Endothelial cell of umbilical vein (primary cell): ENCODE measurements around the gene INCENP. TPM values are rescaled to one million over a fixed set of nuclear protein-coding genes. Genes with fewer than 3 reads are reported as not detected.

ENCODE experiments used
- BruUV-seq: library from RNA; stranded (reverse); fragments of 400-500 nt; replicated peaks from 2 replicates; lab custom pipeline; 2021; lab: Mats Ljungman, UMichigan
- CTCF ChIA-PET: fragments of 300-600, 350-600 bp; sonication (Branson Sonifier 250); formaldehyde crosslinking; loops from one replicate; lab custom pipeline; 2021; ENCODE audit warnings: antibody characterized with exemption, inconsistent platforms; lab: Charles Lee
- POLR2A ChIA-PET: fragments of 300-600, 350-600 bp; sonication (Branson Sonifier 250); formaldehyde crosslinking; loops from one replicate; lab custom pipeline; 2021; ENCODE audit warnings: antibody characterized with exemption, inconsistent platforms; lab: Charles Lee
- DNase-seq: peaks from one replicate; pipeline ENCODE4 v3.0.0-alpha.2; 2011; ENCODE audit warnings: low read depth, low spot score
- FAIRE-seq: peaks from 2 replicates; lab custom pipeline; 2011; peaks lifted over from hg19 to GRCh38; lab: Jason Lieb, UNC
- H2AFZ ChIP-seq: 2 replicates; pipeline ENCODE4 v1.6.0; 2012; ENCODE audit warnings: low read depth, low read length, control low read depth, inconsistent platforms
- H3K27ac ChIP-seq: 2 replicates; pipeline ENCODE4 v1.5.1; 2011; ENCODE audit warnings: low read depth, mild to moderate bottlenecking, control low read depth, low read length, moderate library complexity; ENCODE audit not compliant: insufficient read depth
- H3K27me3 ChIP-seq, 2 experiments: 2 replicates each; pipeline versions ENCODE4 v1.6.0 to v1.6.1; 2011; ENCODE audit warnings: low read length in 2 of 2, mixed read lengths in 1 of 2; ENCODE audit not compliant: control insufficient read depth in 2 of 2, insufficient read depth in 2 of 2
- H3K36me3 ChIP-seq, 2 experiments: 2 replicates in 1 of 2; 3 replicates in 1 of 2; pipeline ENCODE4 v1.5.1; 2011; ENCODE audit warnings: low read length in 2 of 2, mild to moderate bottlenecking in 1 of 2, moderate library complexity in 1 of 2; ENCODE audit not compliant: control insufficient read depth in 2 of 2, insufficient read depth in 2 of 2; ENCODE audit errors: extremely low read depth in 1 of 2
- H3K4me1 ChIP-seq: 3 replicates; pipeline ENCODE4 v1.5.1; 2011; ENCODE audit warnings: mild to moderate bottlenecking, low read length; ENCODE audit not compliant: control insufficient read depth, insufficient read depth; ENCODE audit errors: extremely low read depth
- H3K4me2 ChIP-seq: 2 replicates; pipeline ENCODE4 v1.6.1; 2011; ENCODE audit warnings: low read length, control low read depth, mixed read lengths; ENCODE audit not compliant: insufficient read depth
- H3K4me3 ChIP-seq, 3 experiments: fragments of 200-600 bp in 1 of 3; sonication (generic), shearing (Covaris generic) in 1 of 3; replicated peaks in 1 of 3; 2 replicates each; pipeline ENCODE4 v1.5.1; 2011 to 2016; ENCODE audit warnings: control low read depth in 3 of 3, low read length in 3 of 3, mild to moderate bottlenecking in 2 of 3, inconsistent platforms in 1 of 3, low read depth in 1 of 3, moderate library complexity in 1 of 3; ENCODE audit not compliant: insufficient read depth in 1 of 3
- H3K79me2 ChIP-seq: 2 replicates; pipeline ENCODE4 v1.6.0; 2012; ENCODE audit warnings: low read length, inconsistent platforms; ENCODE audit not compliant: control insufficient read depth, insufficient read depth
- H3K9ac ChIP-seq: replicated peaks from 2 replicates; pipeline ENCODE3; 2011; ENCODE audit warnings: low read length, control low read depth; ENCODE audit not compliant: insufficient read depth; ENCODE audit errors: extremely low read depth
- H3K9me1 ChIP-seq: replicated peaks from 3 replicates; pipeline ENCODE4 v1.6.0; 2011; ENCODE audit warnings: mild to moderate bottlenecking, low read length; ENCODE audit not compliant: control insufficient read depth, insufficient read depth; ENCODE audit errors: extremely low read depth
- H3K9me3 ChIP-seq: replicated peaks from 2 replicates; pipeline ENCODE4 v1.5.1; 2012; ENCODE audit warnings: low read length, inconsistent platforms; ENCODE audit not compliant: control insufficient read depth, insufficient read depth
- H4K20me1 ChIP-seq: replicated peaks from 2 replicates; pipeline ENCODE3; 2011; ENCODE audit warnings: mild to moderate bottlenecking, low read length; ENCODE audit not compliant: control insufficient read depth, insufficient read depth; ENCODE audit errors: extremely low read depth
- EZH2 ChIP-seq: IDR thresholded peaks from 2 replicates; pipeline ENCODE4 v1.6.1; 2012; ENCODE audit warnings: borderline replicate concordance, low read depth, mild to moderate bottlenecking, moderate library complexity, low read length, inconsistent platforms; ENCODE audit not compliant: severe bottlenecking
- FOS ChIP-seq: IDR thresholded peaks from 2 replicates; pipeline ENCODE4 v1.6.1; 2011; ENCODE audit warnings: mild to moderate bottlenecking, low read length, moderate library complexity, borderline replicate concordance; ENCODE audit not compliant: insufficient read depth
- GATA2 ChIP-seq: IDR thresholded peaks from 2 replicates; pipeline ENCODE4 v1.7.0; 2011; ENCODE audit warnings: low read depth, mild to moderate bottlenecking, moderate library complexity, mixed read lengths, low read length; ENCODE audit not compliant: insufficient read length, insufficient read depth
- JUN ChIP-seq: IDR thresholded peaks from 2 replicates; pipeline ENCODE4 v1.6.1; 2011; ENCODE audit warnings: borderline replicate concordance, low read depth; ENCODE audit not compliant: insufficient read length, insufficient read depth
- MYC ChIP-seq: IDR thresholded peaks from one replicate; pipeline ENCODE4 v1.6.1; 2011; ENCODE audit warnings: mild to moderate bottlenecking, low read depth, low read length
- POLR2A ChIP-seq: IDR thresholded peaks from 2 replicates; pipeline ENCODE4 v1.6.1; 2012; ENCODE audit warnings: low read depth, mild to moderate bottlenecking, control low read depth, low read length
- POLR2AphosphoS5 ChIP-seq: IDR thresholded peaks from 2 replicates; pipeline ENCODE4 v1.6.1; 2012; ENCODE audit warnings: low read depth, mild to moderate bottlenecking, control low read depth, low read length, moderate library complexity; ENCODE audit not compliant: insufficient read depth
- dilution Hi-C: fragments of 300-500 bp; cut with MboI; formaldehyde crosslinking; loops from one replicate; pipeline ENCODE4 v1.15.0; 2019; ENCODE audit warnings: low sequenced_read_pairs; ENCODE audit not compliant: extremely low pct_ligation_motif_present
- intact Hi-C: fragments of 100-400 bp; cut with micrococcal nuclease; formaldehyde crosslinking; loops from one replicate; pipeline ENCODE4 v1.10.0; 2022
- polyA plus RNA-seq, 4 experiments: library from polyadenylated mRNA; depleted of rRNA in 3 of 4; stranded (reverse) in 3 of 4; unstranded in 1 of 4; fragments of >200 nt; gene quantifications; 2 replicates each; pipeline versions ENCODE4 v1.2.1 to v1.2.3, GENCODE V29; 2011 to 2012; ENCODE audit warnings: missing spikeins in 1 of 4
- total RNA-seq: library from RNA; stranded (reverse); gene quantifications from 2 replicates; pipeline ENCODE4 v1.2.3, GENCODE V29; 2021
- TF ChIP-seq, protein P1 (sequence below), 2 donors: IDR thresholded peaks; 1 replicate in 1 of 2; 2 replicates in 1 of 2; pipeline ENCODE4 v1.5.1; 2011; ENCODE audit warnings: low read length in 2 of 2, mild to moderate bottlenecking in 2 of 2, moderate library complexity in 2 of 2, control low read depth in 1 of 2, inconsistent platforms in 1 of 2, low read depth in 1 of 2; ENCODE audit not compliant: insufficient read depth in 1 of 2; ENCODE audit errors: extremely low read depth in 1 of 2
- TF ChIP-seq, protein P2 (sequence below): IDR thresholded peaks from 2 replicates; pipeline ENCODE4 v1.6.1; 2011; ENCODE audit not compliant: insufficient read depth, insufficient read length

The INCENP gene
- total and polyA plus RNA-seq, 2 donors (not counting 3 experiments of a cell fraction or from before 2014, with no cell fraction given) = 22.9 to 86.8 TPM

GRCh38 chr11:62103141-62103540 is 20.7 kb upstream of the INCENP start:
- Histone ChIP-seq H3K4me2 (no peak overlapping the region), H3K9me3 (no peaks in the 10 kb centered on the region), H3K4me1 (peaks cover 5% of the 10 kb centered on the region), H3K9me1 (no peaks in the 10 kb centered on the region), H3K9ac (no peak overlapping the region), H3K36me3 (no peaks in the 10 kb centered on the region), H4K20me1 (no peaks in the 10 kb centered on the region), H3K27me3 (no peaks in the 10 kb centered on the region), H3K27ac (no peak overlapping the region), H2AFZ (no peak overlapping the region), H3K4me3 (no peak overlapping the region), H3K79me2 (no peaks in the 10 kb centered on the region)
- intact Hi-C loops (no loop called here), dilution Hi-C loops (loop anchor here (10.0 kb wide), 1 partner anchor 178 kb away; no protein-coding TSS in a partner anchor)
- TF ChIP-seq JUN (no peak), GATA2 (no peak), POLR2A (no peak), EZH2 (no peak), FOS (no peak), POLR2AphosphoS5 (no peak), MYC (no peak)
- TF ChIP-seq, protein P1, sequence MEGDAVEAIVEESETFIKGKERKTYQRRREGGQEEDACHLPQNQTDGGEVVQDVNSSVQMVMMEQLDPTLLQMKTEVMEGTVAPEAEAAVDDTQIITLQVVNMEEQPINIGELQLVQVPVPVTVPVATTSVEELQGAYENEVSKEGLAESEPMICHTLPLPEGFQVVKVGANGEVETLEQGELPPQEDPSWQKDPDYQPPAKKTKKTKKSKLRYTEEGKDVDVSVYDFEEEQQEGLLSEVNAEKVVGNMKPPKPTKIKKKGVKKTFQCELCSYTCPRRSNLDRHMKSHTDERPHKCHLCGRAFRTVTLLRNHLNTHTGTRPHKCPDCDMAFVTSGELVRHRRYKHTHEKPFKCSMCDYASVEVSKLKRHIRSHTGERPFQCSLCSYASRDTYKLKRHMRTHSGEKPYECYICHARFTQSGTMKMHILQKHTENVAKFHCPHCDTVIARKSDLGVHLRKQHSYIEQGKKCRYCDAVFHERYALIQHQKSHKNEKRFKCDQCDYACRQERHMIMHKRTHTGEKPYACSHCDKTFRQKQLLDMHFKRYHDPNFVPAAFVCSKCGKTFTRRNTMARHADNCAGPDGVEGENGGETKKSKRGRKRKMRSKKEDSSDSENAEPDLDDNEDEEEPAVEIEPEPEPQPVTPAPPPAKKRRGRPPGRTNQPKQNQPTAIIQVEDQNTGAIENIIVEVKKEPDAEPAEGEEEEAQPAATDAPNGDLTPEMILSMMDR (IDR thresholded peaks at IDR 0.05; ENCODE audit: extremely low read depth in 1 of 2, insufficient read depth in 1 of 2, low read depth in 1 of 2, low read length in 2 of 2) = no peak
- TF ChIP-seq, protein P2, sequence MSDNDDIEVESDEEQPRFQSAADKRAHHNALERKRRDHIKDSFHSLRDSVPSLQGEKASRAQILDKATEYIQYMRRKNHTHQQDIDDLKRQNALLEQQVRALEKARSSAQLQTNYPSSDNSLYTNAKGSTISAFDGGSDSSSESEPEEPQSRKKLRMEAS = no peak
- ChIA-PET POLR2A (no interaction called here), CTCF (interaction anchor here (0.9 to 1.9 kb wide), 5 partner anchors 21 to 355 kb away, joined by 3 to 12 read pairs (median 4); no protein-coding TSS in a partner anchor)
- FAIRE-seq (no peak), DNase-seq (no peak)
- BruUV-seq = no TSS peak
